Liver (tissue), 9 donors: ENCODE results near the gene CAVIN2. TPM values are rescaled to one million over a fixed set of nuclear protein-coding genes. Genes with fewer than 3 reads are reported as not detected.

Experiments
- DNase-seq: peaks from one replicate; pipeline ENCODE4 v3.0.0-alpha.2; 2017; ENCODE audit warnings: low spot score
- H3K27ac ChIP-seq, 2 donors: one replicate each; pipeline ENCODE4 v1.7.0; 2013; ENCODE audit warnings: inconsistent platforms in 2 of 2, low read length in 2 of 2, control low read depth in 1 of 2, low read depth in 1 of 2, mild to moderate bottlenecking in 1 of 2
- H3K27me3 ChIP-seq, 4 donors: one replicate each; pipeline versions ENCODE4 v1.6.1 to v1.7.0; 2013; ENCODE audit warnings: low read length in 3 of 4, inconsistent platforms in 1 of 4, mild to moderate bottlenecking in 1 of 4, moderate library complexity in 1 of 4; ENCODE audit not compliant: control insufficient read depth in 4 of 4, insufficient read depth in 4 of 4
- H3K36me3 ChIP-seq, 4 donors: one replicate each; pipeline versions ENCODE4 v1.6.1 to v1.7.0; 2013; ENCODE audit warnings: low read length in 3 of 4, mild to moderate bottlenecking in 3 of 4, low read depth in 1 of 4, moderate library complexity in 1 of 4; ENCODE audit not compliant: control insufficient read depth in 4 of 4, insufficient read depth in 3 of 4
- H3K4me1 ChIP-seq, 4 donors: one replicate each; pipeline versions ENCODE4 v1.6.1 to v1.7.0; 2013; ENCODE audit warnings: low read length in 3 of 4, mild to moderate bottlenecking in 3 of 4, moderate library complexity in 1 of 4; ENCODE audit not compliant: control insufficient read depth in 4 of 4, insufficient read depth in 4 of 4
- H3K4me3 ChIP-seq, 3 donors: one replicate each; pipeline versions ENCODE4 v1.6.1 to v1.7.0; 2013; ENCODE audit warnings: low read length in 3 of 3, control low read depth in 1 of 3, low read depth in 1 of 3, mild to moderate bottlenecking in 1 of 3
- H3K9ac ChIP-seq, 2 donors: one replicate each; pipeline ENCODE4 v1.7.0; 2013; ENCODE audit warnings: low read length in 2 of 2, mild to moderate bottlenecking in 2 of 2, moderate library complexity in 2 of 2, control low read depth in 1 of 2, low read depth in 1 of 2
- H3K9me3 ChIP-seq, 4 donors: one replicate each; pipeline versions ENCODE4 v1.6.1 to v1.7.0; 2013; ENCODE audit warnings: low read length in 3 of 4; ENCODE audit not compliant: control insufficient read depth in 4 of 4
- EGR1 ChIP-seq, 2 donors: IDR thresholded peaks; 2 replicates each; pipeline ENCODE4 v1.6.1; 2016 to 2018; ENCODE audit warnings: antibody characterized with exemption in 2 of 2, low read depth in 2 of 2
- FOXA1 ChIP-seq: IDR thresholded peaks from 2 replicates; pipeline ENCODE4 v1.6.1; 2016; ENCODE audit warnings: antibody characterized with exemption
- HNF4A ChIP-seq, 2 donors: conservative IDR thresholded peaks; 2 replicates each; pipeline ENCODE4 v1.6.1; 2016; ENCODE audit warnings: antibody characterized with exemption in 2 of 2, mild to moderate bottlenecking in 2 of 2
- HNF4G ChIP-seq: IDR thresholded peaks from 2 replicates; pipeline ENCODE4 v1.6.1; 2016; ENCODE audit warnings: antibody characterized with exemption
- JUND ChIP-seq, 2 donors: IDR thresholded peaks; 2 replicates each; pipeline ENCODE4 v1.6.1; 2016; ENCODE audit warnings: antibody characterized with exemption in 2 of 2
- NR2F2 ChIP-seq: IDR thresholded peaks from 2 replicates; pipeline ENCODE4 v1.6.1; 2016; ENCODE audit warnings: antibody characterized with exemption
- RAD21 ChIP-seq, 2 donors: IDR thresholded peaks; 2 replicates each; pipeline ENCODE4 v1.6.1; 2016; ENCODE audit warnings: antibody characterized with exemption in 2 of 2, mild to moderate bottlenecking in 2 of 2
- SP1 ChIP-seq: IDR thresholded peaks from 2 replicates; pipeline ENCODE4 v1.6.1; 2018; ENCODE audit warnings: antibody characterized with exemption, mild to moderate bottlenecking
- TAF1 ChIP-seq: conservative IDR thresholded peaks from 2 replicates; pipeline ENCODE4 v1.6.1; 2016; ENCODE audit warnings: antibody characterized with exemption, mild to moderate bottlenecking
- YY1 ChIP-seq: IDR thresholded peaks from 2 replicates; pipeline ENCODE4 v1.6.1; 2016; ENCODE audit warnings: antibody characterized with exemption, mild to moderate bottlenecking
- WGBS: extraction: QIAGEN DNeasy Blood & Tissue Kit; methylation state at CpG from one replicate; pipeline ENCODE4 v1.1.7; 2013; 5-methylcytosine and 5-hydroxymethylcytosine counted together
- polyA plus RNA-seq, 2 donors: library from polyadenylated mRNA; stranded (reverse) in 1 of 2; unstranded in 1 of 2; fragments of 200-250 nt in 1 of 2; fragments of >200 nt in 1 of 2; fragmentation: Nextera tagmentation in 1 of 2; extraction: Ambion mirVana in 1 of 2; gene quantifications; one replicate each; pipeline versions ENCODE4 v1.2.1 to v1.2.3, GENCODE V29; 2013 to 2015
- total RNA-seq, 2 donors: library from RNA; depleted of rRNA; stranded (reverse); fragments of >200 nt; gene quantifications; one replicate each; pipeline ENCODE4 v1.2.3, GENCODE V29; 2014
- TF ChIP-seq, protein P1 (sequence below): IDR thresholded peaks from 2 replicates; pipeline ENCODE4 v1.6.1; 2016; ENCODE audit warnings: antibody characterized with exemption
- TF ChIP-seq, protein P2 (sequence below): IDR thresholded peaks from 2 replicates; pipeline ENCODE4 v1.6.1; 2016; ENCODE audit warnings: antibody characterized with exemption
- TF ChIP-seq, protein P3 (sequence below): IDR thresholded peaks from 2 replicates; pipeline ENCODE4 v1.6.1; 2016; ENCODE audit warnings: antibody characterized with exemption
- TF ChIP-seq, protein P4 (sequence below): fragments of 150-350 bp; IDR thresholded peaks from 2 replicates; pipeline ENCODE4 v1.5.1; 2017; ENCODE audit warnings: improper control_type of control experiment, low read depth, low read length; ENCODE audit not compliant: missing input control
- donor health status: healthy.
- donor health status: healthy.
- donor health status: healthy.
- donor health status: healthy.
- donor health status: healthy.

The CAVIN2 gene
- total and polyA plus RNA-seq, 4 donors, result 13.3 to 20.7 (median 14.0) TPM

DNA sequence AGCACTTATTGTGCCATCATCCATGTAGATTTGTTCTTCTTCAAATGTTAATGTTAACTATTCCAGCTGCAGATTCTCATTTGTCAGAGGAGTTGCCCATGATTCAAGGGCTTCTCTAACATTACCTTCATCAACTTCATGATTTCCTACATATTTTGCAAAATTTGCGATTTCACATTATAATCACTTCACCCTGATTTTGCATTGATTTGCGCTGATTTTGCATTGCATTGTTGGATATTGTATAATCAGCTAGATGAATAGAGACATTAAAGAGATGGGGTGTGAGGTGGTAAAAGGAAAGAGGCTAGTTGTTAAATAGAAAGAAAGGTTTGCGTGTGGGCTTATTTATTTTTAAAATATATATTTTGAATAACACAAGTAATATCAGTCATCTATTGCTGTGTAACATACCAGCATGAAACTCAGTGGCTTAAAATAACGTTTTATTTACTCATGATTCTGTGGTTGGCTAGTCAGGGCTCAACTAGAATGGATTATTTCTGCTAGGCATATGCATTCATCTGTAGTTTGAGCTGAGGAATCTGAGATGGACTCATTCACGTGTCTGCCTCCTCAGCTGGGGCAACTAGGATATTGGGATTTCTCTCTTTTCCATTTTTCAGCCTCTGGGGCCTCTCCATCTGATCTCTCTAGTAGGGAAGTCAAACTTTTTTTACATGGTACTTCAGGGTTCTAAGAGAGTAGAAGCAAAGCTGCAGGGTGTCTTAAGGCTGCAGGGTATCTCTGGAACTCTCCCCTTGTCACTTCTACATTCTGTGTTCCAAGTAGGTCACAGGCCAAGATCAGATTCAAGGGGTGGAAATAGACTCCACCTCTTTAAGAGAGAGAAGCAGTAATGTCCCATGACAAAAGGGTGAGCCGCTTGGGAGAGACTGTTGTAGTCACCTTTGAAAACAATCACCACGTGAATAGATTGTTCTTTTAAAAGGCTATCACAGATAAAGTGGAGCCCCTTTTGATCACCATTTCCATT lies 2.2 kb upstream of the CAVIN2 start:
- TF ChIP-seq FOXA1 (no peak), JUND (IDR thresholded peaks at IDR 0.05) (no peak), TAF1 (no peak), HNF4A (conservative IDR thresholded peaks at IDR 0.05) (no peak), HNF4G (no peak), NR2F2 (no peak), SP1 (no peak), YY1 (no peak), RAD21 (IDR thresholded peaks at IDR 0.05) (no peak), EGR1 (IDR thresholded peaks at IDR 0.05; ENCODE audit: low read depth in 2 of 2) (no peak)
- TF ChIP-seq, protein P1, sequence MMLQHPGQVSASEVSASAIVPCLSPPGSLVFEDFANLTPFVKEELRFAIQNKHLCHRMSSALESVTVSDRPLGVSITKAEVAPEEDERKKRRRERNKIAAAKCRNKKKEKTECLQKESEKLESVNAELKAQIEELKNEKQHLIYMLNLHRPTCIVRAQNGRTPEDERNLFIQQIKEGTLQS, result no peak
- TF ChIP-seq, protein P2, sequence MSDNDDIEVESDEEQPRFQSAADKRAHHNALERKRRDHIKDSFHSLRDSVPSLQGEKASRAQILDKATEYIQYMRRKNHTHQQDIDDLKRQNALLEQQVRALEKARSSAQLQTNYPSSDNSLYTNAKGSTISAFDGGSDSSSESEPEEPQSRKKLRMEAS, result no peak
- TF ChIP-seq, protein P3, sequence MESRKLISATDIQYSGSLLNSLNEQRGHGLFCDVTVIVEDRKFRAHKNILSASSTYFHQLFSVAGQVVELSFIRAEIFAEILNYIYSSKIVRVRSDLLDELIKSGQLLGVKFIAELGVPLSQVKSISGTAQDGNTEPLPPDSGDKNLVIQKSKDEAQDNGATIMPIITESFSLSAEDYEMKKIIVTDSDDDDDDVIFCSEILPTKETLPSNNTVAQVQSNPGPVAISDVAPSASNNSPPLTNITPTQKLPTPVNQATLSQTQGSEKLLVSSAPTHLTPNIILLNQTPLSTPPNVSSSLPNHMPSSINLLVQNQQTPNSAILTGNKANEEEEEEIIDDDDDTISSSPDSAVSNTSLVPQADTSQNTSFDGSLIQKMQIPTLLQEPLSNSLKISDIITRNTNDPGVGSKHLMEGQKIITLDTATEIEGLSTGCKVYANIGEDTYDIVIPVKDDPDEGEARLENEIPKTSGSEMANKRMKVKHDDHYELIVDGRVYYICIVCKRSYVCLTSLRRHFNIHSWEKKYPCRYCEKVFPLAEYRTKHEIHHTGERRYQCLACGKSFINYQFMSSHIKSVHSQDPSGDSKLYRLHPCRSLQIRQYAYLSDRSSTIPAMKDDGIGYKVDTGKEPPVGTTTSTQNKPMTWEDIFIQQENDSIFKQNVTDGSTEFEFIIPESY, result no peak
- Histone ChIP-seq H3K27ac (no peak overlapping the region), H3K4me1 (peaks cover 0 to 1% (median 0%) of the 10 kb centered on the region in 4 donors), H3K4me3 (no peak overlapping the region), H3K27me3 (no peaks in the 10 kb centered on the region), H3K9ac (no peak overlapping the region), H3K36me3 (no peaks in the 10 kb centered on the region), H3K9me3 (no peaks in the 10 kb centered on the region)
- WGBS, result 90% methylated on average over 7 of the region's 7 CpGs
- DNase-seq, result no peak

DNA sequence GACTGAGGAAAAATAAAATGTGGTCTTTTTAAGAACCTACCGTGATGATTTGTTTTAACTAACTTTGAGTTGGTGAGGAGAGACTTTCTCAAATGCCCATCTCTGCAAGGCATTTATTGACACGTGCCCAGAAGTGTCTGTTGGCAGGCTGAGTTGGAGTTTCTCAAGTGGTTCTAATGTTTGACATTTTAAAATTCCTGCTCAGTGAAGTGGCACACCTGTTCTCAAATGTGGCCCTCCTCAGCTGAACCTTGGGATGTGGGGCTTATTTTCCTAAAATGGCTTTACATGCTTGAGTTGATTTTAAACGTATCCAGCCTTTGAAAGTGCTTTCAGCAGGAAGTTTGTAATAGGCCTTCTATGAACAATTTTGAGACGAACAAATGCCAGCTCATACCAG lies 876 bp upstream of the CAVIN2 start:
- no peaks in the 10 kb centered on the region for H3K36me3 ChIP-seq
- TF ChIP-seq JUND (IDR thresholded peaks at IDR 0.05) (no peak), YY1 (no peak), FOXA1 (no peak)
- TF ChIP-seq, protein P2, result no peak
- TF ChIP-seq, protein P4, sequence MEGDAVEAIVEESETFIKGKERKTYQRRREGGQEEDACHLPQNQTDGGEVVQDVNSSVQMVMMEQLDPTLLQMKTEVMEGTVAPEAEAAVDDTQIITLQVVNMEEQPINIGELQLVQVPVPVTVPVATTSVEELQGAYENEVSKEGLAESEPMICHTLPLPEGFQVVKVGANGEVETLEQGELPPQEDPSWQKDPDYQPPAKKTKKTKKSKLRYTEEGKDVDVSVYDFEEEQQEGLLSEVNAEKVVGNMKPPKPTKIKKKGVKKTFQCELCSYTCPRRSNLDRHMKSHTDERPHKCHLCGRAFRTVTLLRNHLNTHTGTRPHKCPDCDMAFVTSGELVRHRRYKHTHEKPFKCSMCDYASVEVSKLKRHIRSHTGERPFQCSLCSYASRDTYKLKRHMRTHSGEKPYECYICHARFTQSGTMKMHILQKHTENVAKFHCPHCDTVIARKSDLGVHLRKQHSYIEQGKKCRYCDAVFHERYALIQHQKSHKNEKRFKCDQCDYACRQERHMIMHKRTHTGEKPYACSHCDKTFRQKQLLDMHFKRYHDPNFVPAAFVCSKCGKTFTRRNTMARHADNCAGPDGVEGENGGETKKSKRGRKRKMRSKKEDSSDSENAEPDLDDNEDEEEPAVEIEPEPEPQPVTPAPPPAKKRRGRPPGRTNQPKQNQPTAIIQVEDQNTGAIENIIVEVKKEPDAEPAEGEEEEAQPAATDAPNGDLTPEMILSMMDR, result no peak
- WGBS, result 74% methylated on average over 4 of the region's 4 CpGs
- H3K9ac ChIP-seq, result no peak overlapping the region
- no peak overlapping the region for H3K4me3 ChIP-seq
- no peaks in the 10 kb centered on the region for H3K27me3 ChIP-seq
- no peak overlapping the region for H3K27ac ChIP-seq
- no peaks in the 10 kb centered on the region for H3K9me3 ChIP-seq
- no peak for DNase-seq
- H3K4me1 ChIP-seq, result no peaks in the 10 kb centered on the region
